Neural progenitor cell (in vitro differentiated cells): ENCODE results near the gene APELA. TPM values are rescaled to one million over a fixed set of nuclear protein-coding genes. Genes with fewer than 3 reads are reported as not detected.
A peak's percentile ranks its signal among the peaks of the same experiment; 100 is the strongest.

Experiments used
- DNase-seq: peaks from one replicate; pipeline ENCODE4 v3.0.0-alpha.2; 2016; ENCODE audit warnings: low spot score
- H2AFZ ChIP-seq: fragments of 200-600 bp; sonication (generic); replicated peaks from 2 replicates; pipeline ENCODE4 v1.6.1; 2016; ENCODE audit warnings: antibody characterized with exemption
- H3F3A ChIP-seq: fragments of 200-600 bp; sonication (generic); 2 replicates; pipeline ENCODE4 v1.6.1; 2016; ENCODE audit warnings: antibody characterized with exemption, low read depth
- H3K27ac ChIP-seq: fragments of 200-600 bp; sonication (generic); 2 replicates; pipeline ENCODE4 v1.5.1; 2016; ENCODE audit warnings: mild to moderate bottlenecking
- H3K27me3 ChIP-seq: fragments of 200-600 bp; sonication (generic); 2 replicates; pipeline ENCODE4 v1.6.1; 2016; ENCODE audit warnings: mild to moderate bottlenecking, moderate library complexity
- H3K36me3 ChIP-seq: fragments of 200-600 bp; sonication (generic); 2 replicates; pipeline ENCODE4 v1.5.1; 2016
- H3K4me1 ChIP-seq: fragments of 200-600 bp; sonication (generic); 2 replicates; pipeline ENCODE4 v1.6.1; 2016; ENCODE audit warnings: mixed run types
- H3K4me2 ChIP-seq: fragments of 200-600 bp; sonication (generic); 2 replicates; pipeline ENCODE4 v1.6.1; 2016
- H3K4me3 ChIP-seq: fragments of 200-600 bp; sonication (generic); 2 replicates; pipeline ENCODE4 v1.5.1; 2016
- H3K79me2 ChIP-seq: fragments of 200-600 bp; sonication (generic); 2 replicates; pipeline ENCODE4 v1.6.1; 2016; ENCODE audit warnings: low read depth
- H3K9ac ChIP-seq: fragments of 200-600 bp; sonication (generic); 2 replicates; pipeline ENCODE4 v1.6.1; 2016
- H3K9me3 ChIP-seq: fragments of 200-600 bp; sonication (generic); 2 replicates; pipeline ENCODE4 v1.5.1; 2016; ENCODE audit warnings: low read depth
- H4K20me1 ChIP-seq: fragments of 200-600 bp; sonication (generic); 2 replicates; pipeline ENCODE4 v1.6.1; 2016; ENCODE audit warnings: low read depth
- H3K27ac Mint-ChIP-seq: 3 replicates; pipeline ENCODE4 v1.8.0; 2021; ENCODE audit warnings: mixed read lengths
- H3K27me3 Mint-ChIP-seq: 2 replicates; pipeline ENCODE4 v1.8.0; 2022; ENCODE audit warnings: low read depth, mild to moderate bottlenecking, inconsistent platforms, moderate library complexity, mixed read lengths; ENCODE audit not compliant: insufficient read depth
- H3K36me3 Mint-ChIP-seq: 3 replicates; pipeline ENCODE4 v1.8.0; 2021; ENCODE audit warnings: mixed read lengths
- H3K4me1 Mint-ChIP-seq: 3 replicates; pipeline ENCODE4 v1.8.0; 2021; ENCODE audit warnings: mixed read lengths
- H3K4me3 Mint-ChIP-seq: 3 replicates; pipeline ENCODE4 v1.8.0; 2021; ENCODE audit warnings: mild to moderate bottlenecking, moderate library complexity, mixed read lengths
- H3K9me3 Mint-ChIP-seq: 3 replicates; pipeline ENCODE4 v1.8.0; 2020; ENCODE audit warnings: mixed read lengths
- CTCF ChIP-seq: fragments of 200-600 bp; sonication (generic); IDR thresholded peaks from 2 replicates; pipeline ENCODE4 v1.5.1; 2017; ENCODE audit warnings: antibody characterized with exemption, mild to moderate bottlenecking
- EZH2 ChIP-seq: fragments of 200-600 bp; sonication (generic); IDR thresholded peaks from 2 replicates; pipeline ENCODE4 v1.6.1; 2017; ENCODE audit warnings: antibody characterized with exemption, mild to moderate bottlenecking, moderate library complexity
- EZH2phosphoT487 ChIP-seq: fragments of 200-600 bp; sonication (generic); IDR thresholded peaks from 2 replicates; pipeline ENCODE4 v1.6.1; 2017; ENCODE audit warnings: antibody characterized with exemption
- total RNA-seq: library from RNA; depleted of rRNA; stranded (reverse); fragments of >200 nt; gene quantifications from 2 replicates; pipeline ENCODE4 v1.2.3, GENCODE V29; 2015; ENCODE audit warnings: low replicate concordance

APELA gene
- total RNA-seq, 1 donor from 2014 or later, result 15.0 TPM

GRCh38 chr4:164945146-164945545 lies 68.2 kb downstream of the APELA start:
- no peaks in the 10 kb centered on the region for H3K9me3 ChIP-seq
- no peak overlapping the region for H3K4me3 ChIP-seq
- no peaks in the 10 kb centered on the region for H3K79me2 ChIP-seq
- H3K4me1 ChIP-seq, result peaks cover 10% of the 10 kb centered on the region
- no peaks in the 10 kb centered on the region for H4K20me1 ChIP-seq
- H3K27me3 ChIP-seq, result no peaks in the 10 kb centered on the region
- Mint-ChIP-seq H3K27me3 (peaks cover 2% of the 10 kb centered on the region), H3K4me3 (no peak overlapping the region), H3K27ac (no peak overlapping the region), H3K9me3 (peaks cover 2% of the 10 kb centered on the region), H3K36me3 (no peaks in the 10 kb centered on the region), H3K4me1 (peaks cover 13% of the 10 kb centered on the region)
- H3K27ac ChIP-seq, result no peak overlapping the region
- H2AFZ ChIP-seq, result peak overlapping the region; percentile 82
- no peaks in the 10 kb centered on the region for H3K36me3 ChIP-seq
- DNase-seq, result no peak
- TF ChIP-seq EZH2phosphoT487 (no peak), EZH2 (no peak), CTCF (no peak)
- H3K9ac ChIP-seq, result no peak overlapping the region
- no peak overlapping the region for H3K4me2 ChIP-seq
- H3F3A ChIP-seq, result no peaks in the 10 kb centered on the region

- H3K27me3 Mint-ChIP-seq, result peaks cover 2% of the 10 kb centered on the region
- TF ChIP-seq CTCF (no peak), EZH2 (no peak), EZH2phosphoT487 (no peak)
- peaks cover 2% of the 10 kb centered on the region for H3K9me3 Mint-ChIP-seq
- peaks cover 19% of the 10 kb centered on the region for H3K4me1 Mint-ChIP-seq
- H3K36me3 ChIP-seq, result no peaks in the 10 kb centered on the region
- no peaks in the 10 kb centered on the region for H3K36me3 Mint-ChIP-seq
- H3K4me3 ChIP-seq, result no peak overlapping the region
- DNase-seq, result no peak
- H3K27me3 ChIP-seq, result no peaks in the 10 kb centered on the region
- no peaks in the 10 kb centered on the region for H3K79me2 ChIP-seq
- no peak overlapping the region for H3K4me3 Mint-ChIP-seq
- H3F3A ChIP-seq, result no peaks in the 10 kb centered on the region
- no peak overlapping the region for H3K27ac ChIP-seq
- no peak overlapping the region for H3K4me2 ChIP-seq
- H3K9ac ChIP-seq, result no peak overlapping the region
- no peaks in the 10 kb centered on the region for H3K9me3 ChIP-seq
- H4K20me1 ChIP-seq, result no peaks in the 10 kb centered on the region
- peaks cover 12% of the 10 kb centered on the region for H3K4me1 ChIP-seq
- no peak overlapping the region for H2AFZ ChIP-seq
- no peak overlapping the region for H3K27ac Mint-ChIP-seq
Observed at GRCh38 chr4:164946810-164947209, 69.8 kb downstream of the APELA start.

Other genes starting within 250 kb of the APELA start
- gene SMIM31, start 123.0 kb upstream of the APELA start, total RNA-seq, result not detected in 2 replicates
- not detected in 2 replicates for gene TRIM61, start 100.5 kb downstream of the APELA start, total RNA-seq
- not detected in 2 replicates for gene TRIM60, start 154.8 kb downstream of the APELA start, total RNA-seq
- not detected in 2 replicates for gene TRIM75, start 176.7 kb downstream of the APELA start, total RNA-seq
- 11.3 and 16.1 TPM in 2 replicates for gene TMEM192, start 235.7 kb downstream of the APELA start, total RNA-seq